H1 (cell line): ENCODE data around the gene FGGY. TPM values are rescaled to one million over a fixed set of nuclear protein-coding genes. Genes with fewer than 3 reads are reported as not detected.
A peak's percentile ranks its signal among the peaks of the same experiment; 100 is the strongest.

Experiments
- CTCF ChIA-PET: fragments of 300-600 bp; sonication (Branson Sonifier 250); formaldehyde crosslinking; loops from one replicate; lab custom pipeline; 2021; ENCODE audit not compliant: partially characterized antibody; lab: Charles Lee
- POLR2A ChIA-PET: fragments of 300-600 bp; sonication (Branson Sonifier 250); formaldehyde crosslinking; loops from one replicate; lab custom pipeline; 2021; ENCODE audit warnings: inconsistent platforms; ENCODE audit not compliant: partially characterized antibody; lab: Charles Lee
- DNase-seq, 2 experiments: peaks; one replicate each; pipeline versions ENCODE4 v3.0.0 to v3.0.0-alpha.2; 2010 to 2022; ENCODE audit warnings: low spot score in 2 of 2, low read depth in 1 of 2, mixed read lengths in 1 of 2
- FAIRE-seq: peaks from 2 replicates; lab custom pipeline; 2011; peaks lifted over from hg19 to GRCh38; lab: Jason Lieb, UNC
- H2AFZ ChIP-seq: 2 replicates; pipeline ENCODE4 v1.8.1; 2012; ENCODE audit warnings: low read length, inconsistent platforms
- H2AK5ac ChIP-seq: 2 replicates; pipeline ENCODE4 v1.6.1; 2013; ENCODE audit warnings: low read depth, low read length
- H2BK120ac ChIP-seq: replicated peaks from 2 replicates; pipeline ENCODE3; 2013; ENCODE audit warnings: low read depth, low read length, inconsistent platforms
- H2BK12ac ChIP-seq: 2 replicates; pipeline ENCODE4 v1.6.1; 2013; ENCODE audit warnings: low read depth, low read length
- H2BK15ac ChIP-seq: 2 replicates; pipeline ENCODE4 v1.6.1; 2013; ENCODE audit warnings: low read length
- H2BK20ac ChIP-seq: 2 replicates; pipeline ENCODE4 v1.6.1; 2013; ENCODE audit warnings: low read length
- H2BK5ac ChIP-seq: 2 replicates; pipeline ENCODE4 v1.6.1; 2013; ENCODE audit warnings: low read depth, low read length
- H3K14ac ChIP-seq: 2 replicates; pipeline ENCODE4 v1.6.1; 2013; ENCODE audit warnings: inconsistent platforms; ENCODE audit not compliant: insufficient read length
- H3K18ac ChIP-seq: 2 replicates; pipeline ENCODE4 v1.6.1; 2013; ENCODE audit warnings: low read length; ENCODE audit errors: extremely low read depth
- H3K23ac ChIP-seq: 2 replicates; pipeline ENCODE4 v1.6.1; 2013; ENCODE audit warnings: inconsistent platforms; ENCODE audit not compliant: insufficient read length
- H3K23me2 ChIP-seq: 2 replicates; pipeline ENCODE4 v1.6.1; 2013; ENCODE audit warnings: low read depth, low read length
- H3K27ac ChIP-seq: 2 replicates; pipeline ENCODE4 v1.6.1; 2011; ENCODE audit warnings: low read depth, low read length, inconsistent platforms
- H3K27me3 ChIP-seq, 4 experiments: replicated peaks in 1 of 4; 1 replicate in 1 of 4; 2 replicates in 3 of 4; pipeline versions ENCODE4 v1.6.1 to v1.8.1; 2011 to 2013; ENCODE audit warnings: low read length in 3 of 4, mild to moderate bottlenecking in 3 of 4, inconsistent platforms in 2 of 4, mixed read lengths in 2 of 4, moderate library complexity in 1 of 4; ENCODE audit not compliant: control insufficient read depth in 3 of 4, insufficient read depth in 3 of 4; ENCODE audit errors: extremely low read depth in 1 of 4
- H3K36me3 ChIP-seq, 4 experiments: 2 replicates each; pipeline versions ENCODE4 v1.6.1 to v1.8.1; 2011 to 2013; ENCODE audit warnings: mild to moderate bottlenecking in 4 of 4, low read length in 3 of 4, moderate library complexity in 2 of 4, control low read depth in 1 of 4, inconsistent platforms in 1 of 4; ENCODE audit not compliant: insufficient read depth in 4 of 4, control insufficient read depth in 2 of 4
- H3K4ac ChIP-seq: replicated peaks from 2 replicates; pipeline ENCODE3; 2013; ENCODE audit warnings: low read length, low read depth, mixed read lengths, inconsistent platforms; ENCODE audit not compliant: insufficient read length
- H3K4me1 ChIP-seq, 4 experiments: replicated peaks in 1 of 4; 1 replicate in 1 of 4; 2 replicates in 3 of 4; pipeline versions ENCODE4 v1.6.1 to v1.8.1; 2011 to 2013; ENCODE audit warnings: low read length in 3 of 4, inconsistent platforms in 2 of 4, mixed read lengths in 1 of 4; ENCODE audit not compliant: insufficient read depth in 4 of 4, control insufficient read depth in 3 of 4
- H3K4me2 ChIP-seq, 2 experiments: 2 replicates each; pipeline versions ENCODE4 v1.6.1 to v1.8.1; 2011 to 2013; ENCODE audit warnings: low read depth in 2 of 2, low read length in 2 of 2, control low read depth in 1 of 2, inconsistent platforms in 1 of 2, mild to moderate bottlenecking in 1 of 2; ENCODE audit not compliant: insufficient read depth in 1 of 2
- H3K4me3 ChIP-seq, 4 experiments: fragments of 200-600, 300-600 bp in 1 of 4; sonication (generic), shearing (Covaris generic), sonication (Bioruptor Twin) in 1 of 4; 2 replicates each; pipeline versions ENCODE4 v1.5.1 to v1.8.1; 2011 to 2016; ENCODE audit warnings: low read length in 4 of 4, low read depth in 3 of 4, control low read depth in 2 of 4, inconsistent platforms in 2 of 4, mild to moderate bottlenecking in 2 of 4, mixed read lengths in 1 of 4, moderate library complexity in 1 of 4; ENCODE audit not compliant: insufficient read depth in 2 of 4; ENCODE audit errors: extremely low read depth in 1 of 4
- H3K56ac ChIP-seq: replicated peaks from 2 replicates; pipeline ENCODE3; 2013; ENCODE audit warnings: low read depth, mild to moderate bottlenecking, mixed read lengths, low read length, inconsistent platforms; ENCODE audit not compliant: insufficient read length
- H3K79me1 ChIP-seq: 2 replicates; pipeline ENCODE4 v1.6.1; 2013; ENCODE audit warnings: low read depth, low read length, control low read depth
- H3K79me2 ChIP-seq, 2 experiments: 2 replicates each; pipeline versions ENCODE4 v1.6.1 to v1.8.1; 2012 to 2013; ENCODE audit warnings: low read length in 2 of 2, mild to moderate bottlenecking in 2 of 2, inconsistent platforms in 1 of 2; ENCODE audit not compliant: insufficient read depth in 2 of 2, control insufficient read depth in 1 of 2
- H3K9ac ChIP-seq, 4 experiments: replicated peaks in 1 of 4; 1 replicate in 1 of 4; 2 replicates in 3 of 4; pipeline versions ENCODE4 v1.6.1 to v1.8.1; 2011 to 2013; ENCODE audit warnings: low read depth in 3 of 4, low read length in 3 of 4, control low read depth in 2 of 4, mild to moderate bottlenecking in 2 of 4, moderate library complexity in 2 of 4, inconsistent platforms in 1 of 4; ENCODE audit errors: extremely low read depth in 1 of 4
- H3K9me3 ChIP-seq, 2 experiments: 2 replicates each; pipeline versions ENCODE4 v1.6.1 to v1.8.1; 2012 to 2013; ENCODE audit warnings: mild to moderate bottlenecking in 2 of 2, moderate library complexity in 2 of 2, control low read depth in 1 of 2, inconsistent platforms in 1 of 2, low read depth in 1 of 2, low read length in 1 of 2, mixed read lengths in 1 of 2; ENCODE audit not compliant: insufficient read depth in 2 of 2
- H4K20me1 ChIP-seq, 2 experiments: replicated peaks in 1 of 2; 2 replicates each; pipeline versions ENCODE3 to v1.8.1; 2011 to 2013; ENCODE audit warnings: inconsistent platforms in 2 of 2, low read length in 2 of 2, mild to moderate bottlenecking in 1 of 2; ENCODE audit not compliant: insufficient read depth in 2 of 2, control insufficient read depth in 1 of 2
- H4K5ac ChIP-seq: 2 replicates; pipeline ENCODE4 v1.6.1; 2013; ENCODE audit warnings: low read length, low read depth, mixed read lengths, inconsistent platforms; ENCODE audit not compliant: insufficient read length
- H4K8ac ChIP-seq: 2 replicates; pipeline ENCODE4 v1.8.0; 2013; ENCODE audit warnings: mild to moderate bottlenecking, moderate library complexity, low read length, inconsistent platforms; ENCODE audit not compliant: insufficient read depth; ENCODE audit errors: extremely low read depth
- H4K91ac ChIP-seq: replicated peaks from 2 replicates; pipeline ENCODE3; 2013; ENCODE audit warnings: low read length, mixed read lengths, inconsistent platforms; ENCODE audit not compliant: insufficient read length
- MAFK ChIP-seq: IDR thresholded peaks from 2 replicates; pipeline ENCODE4 v1.6.1; 2012; ENCODE audit warnings: low read depth, mild to moderate bottlenecking, improper control_type of control experiment, low read length
- SIX5 ChIP-seq: IDR thresholded peaks from 2 replicates; pipeline ENCODE4 v1.6.1; 2011; ENCODE audit warnings: mild to moderate bottlenecking, low read depth, low read length
- WGBS, 2 experiments: shearing (Covaris generic) in 1 of 2; methylation state at CpG; one replicate each; pipeline versions ENCODE4 v1.1.6 to v1.1.7; 2013 to 2015; ENCODE audit warnings: low lambda C conversion rate in 2 of 2, mixed read lengths in 2 of 2, inconsistent platforms in 1 of 2, low coverage in 1 of 2, missing lambda C conversion rate in 1 of 2; ENCODE audit not compliant: insufficient replicate concordance in 2 of 2, insufficient coverage in 1 of 2, insufficient read length in 1 of 2; ENCODE audit errors: extremely low coverage in 1 of 2, missing lambda C conversion rate in 1 of 2; 5-methylcytosine and 5-hydroxymethylcytosine counted together
- polyA plus RNA-seq, 7 experiments: library from polyadenylated mRNA; depleted of rRNA in 3 of 7; stranded (reverse) in 5 of 7; unstranded in 2 of 7; fragments of >200 nt in 5 of 7; fragments of 200-250 nt in 2 of 7; gene quantifications; 1 replicate in 5 of 7; 2 replicates in 1 of 7; 4 replicates in 1 of 7; pipeline versions ENCODE4 v1.2.1 to v1.2.3, GENCODE V29; 2011 to 2013; ENCODE audit warnings: missing spikeins in 2 of 7, mixed read lengths in 2 of 7
- total RNA-seq: library from RNA; stranded (reverse); fragmentation: NEBNext Ultra II Directional; extraction: Animal tissue kit (Norgen Biotek cat#: 25700); gene quantifications from 2 replicates; pipeline ENCODE4 v1.2.1, GENCODE V29; 2021

The FGGY gene
- total and polyA plus RNA-seq, 2 of the 8 experiments (the other 6 are each of a cell fraction or from before 2014, with no cell fraction given) = 10.3 to 12.5 TPM

DNA sequence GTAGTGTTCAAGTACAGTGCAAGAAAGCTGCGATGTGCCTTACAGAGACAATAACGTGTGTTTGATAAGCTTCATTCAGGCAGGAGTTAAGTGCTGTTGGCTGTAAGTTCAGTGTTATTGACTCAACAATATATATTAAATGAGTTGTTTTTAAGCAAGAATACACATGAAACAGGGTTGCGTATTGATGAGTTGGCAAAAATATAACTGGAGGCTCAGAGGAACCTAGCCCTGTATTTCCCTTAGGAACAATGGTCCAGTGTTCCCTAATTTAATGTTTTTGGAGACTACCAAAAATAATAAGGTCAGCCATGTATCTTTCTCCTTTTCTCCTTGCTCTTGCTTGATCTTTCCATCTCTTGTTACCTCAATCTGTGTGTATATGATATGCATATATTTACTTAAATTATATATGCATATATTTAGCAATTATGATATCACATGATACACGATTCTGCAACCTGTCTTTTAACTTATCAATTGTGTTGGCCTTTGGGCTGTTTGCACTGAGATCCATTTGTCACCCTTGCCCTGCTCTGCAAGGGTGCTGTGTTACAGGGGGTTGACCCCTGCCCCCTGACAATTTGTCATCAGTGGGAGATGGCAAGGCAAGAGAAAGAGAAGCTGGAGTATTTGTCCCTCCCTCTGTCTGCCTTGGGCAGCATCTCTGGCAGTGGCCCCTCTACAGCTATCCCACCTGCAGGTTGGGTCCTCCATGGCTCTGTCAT lies 109.7 kb downstream of the FGGY start:
- peaks cover 0 to 13% (median 1%) of the 10 kb centered on the region in 4 experiments; a peak in 2 of 7 replicates for H3K4me1 ChIP-seq
- CTCF ChIA-PET = interaction anchor here (1.5 kb wide), 1 partner anchor 15 kb away, joined by 4 read pairs; no protein-coding TSS in a partner anchor

More for the DNA sequence above, 109.7 kb downstream of the FGGY start:
- Histone ChIP-seq H2AK5ac (no peak overlapping the region), H4K20me1 (no peaks in the 10 kb centered on the region), H3K27me3 (no peaks in the 10 kb centered on the region), H3K56ac (no peak overlapping the region), H3K4me3 (no peak overlapping the region), H3K36me3 (no peaks in the 10 kb centered on the region), H2BK120ac (no peak overlapping the region), H3K4ac (no peak overlapping the region), H3K18ac (no peak overlapping the region), H3K23me2 (no peaks in the 10 kb centered on the region), H4K5ac (no peak overlapping the region), H3K4me2 (no peak overlapping the region), H2AFZ (no peak overlapping the region), H4K91ac (no peak overlapping the region), H3K27ac (no peak overlapping the region), H3K79me1 (0 out of 2 replicates have a peak, but pooled peaks cover 2% of the 10 kb centered on the region), H3K9ac (no peak overlapping the region), H2BK15ac (no peak overlapping the region), H2BK12ac (no peak overlapping the region), H3K14ac (no peak overlapping the region), H4K8ac (no peak overlapping the region), H2BK5ac (no peak overlapping the region; the same call in 1 of the 2 replicates), H3K79me2 (no peaks in the 10 kb centered on the region), H3K9me3 (peaks cover 0 to 4% of the 10 kb centered on the region in 2 experiments; a peak in 1 of 4 replicates), H2BK20ac (no peak overlapping the region), H3K23ac (no peak overlapping the region)
- FAIRE-seq = no peak
- POLR2A ChIA-PET = no interaction called here
- TF ChIP-seq SIX5 (no peak), MAFK (peak; percentile 48; the same call in 1 of the 2 replicates)
- no peak for DNase-seq
- 93% methylated on average over 4 of the region's 4 CpGs; no CpG with 5 or more reads in 1 of the 2 experiments for WGBS, 2 experiments
